Measurements from ENCODE around the gene BLMH. TPM values are rescaled to one million over a fixed set of nuclear protein-coding genes. Genes with fewer than 3 reads are reported as not detected.

BLMH gene
- total RNA-seq, 2 donors from 2014 or later, result 24.3 to 51.0 TPM

DNA sequence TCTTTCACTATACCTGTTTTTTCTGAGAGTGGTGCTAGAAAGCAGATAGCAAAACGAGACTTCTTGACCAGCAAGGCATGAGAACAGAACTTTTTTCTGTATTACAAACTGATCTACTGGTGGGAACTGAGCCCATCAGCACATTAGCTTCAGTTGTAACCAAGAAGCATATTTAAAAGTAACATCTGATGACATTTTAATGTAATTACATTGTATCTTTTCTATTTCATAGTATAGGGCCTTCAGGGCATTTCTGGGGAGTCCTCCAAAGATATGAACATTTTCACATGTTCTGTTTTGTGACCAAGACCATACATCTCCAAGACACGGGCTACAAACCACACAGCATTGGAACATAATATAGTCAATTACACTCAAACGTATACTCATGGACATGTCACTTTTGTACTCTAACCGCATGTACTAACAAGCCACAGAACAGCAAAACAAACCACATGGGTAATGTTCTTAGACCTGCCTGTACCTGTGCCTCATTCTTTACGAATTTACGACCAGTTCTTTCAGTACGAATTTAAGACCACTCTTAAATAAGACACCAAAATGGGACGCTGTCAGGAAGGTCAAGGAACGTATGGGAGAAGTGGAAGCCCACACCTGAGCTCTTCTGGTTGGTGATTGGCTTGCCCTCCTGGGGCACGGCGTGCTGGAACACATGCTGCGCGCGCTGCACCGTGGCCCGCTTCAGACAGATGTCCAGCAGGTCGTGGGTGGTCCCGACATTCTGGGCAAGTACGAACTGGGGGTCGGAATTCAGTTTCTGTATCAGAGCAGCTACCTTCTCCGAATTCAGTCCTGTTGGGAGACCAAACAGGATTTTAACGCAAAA lies 825 bp downstream of the BLMH start:
- H3K36me3 Mint-ChIP-seq (ENCODE audit: low read depth), result peaks cover 42% of the 10 kb centered on the region
- no peak overlapping the region for H3K4me3 Mint-ChIP-seq
- peak; percentile 88 for ATAC-seq (replicated peaks)
- H3K4me1 Mint-ChIP-seq, result peaks cover 11% of the 10 kb centered on the region
- H3K9me3 Mint-ChIP-seq, result no peaks in the 10 kb centered on the region
- H3K27me3 Mint-ChIP-seq, result no peaks in the 10 kb centered on the region
- peak overlapping the region; percentile 93 for H3K27ac Mint-ChIP-seq

DNA sequence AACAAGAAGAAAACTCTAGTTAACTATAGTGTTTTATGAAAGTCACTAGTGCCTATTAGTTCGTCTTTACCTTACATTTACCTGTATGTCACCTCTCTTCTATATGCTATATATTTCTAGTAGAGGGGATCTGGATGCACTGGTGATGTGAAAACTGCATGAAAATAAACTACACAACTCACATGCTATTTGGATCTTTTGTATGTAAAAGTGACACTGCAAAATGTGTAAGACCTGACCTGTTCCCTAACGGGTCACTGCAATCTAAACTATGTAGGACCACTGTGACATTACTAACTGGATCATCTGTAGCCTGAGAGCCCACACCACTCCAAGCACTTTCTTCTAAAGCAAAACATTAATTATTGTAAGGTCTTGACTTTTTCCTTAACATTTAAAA lies 1.7 kb downstream of the BLMH start:
- ATAC-seq (replicated peaks), result no peak
- no peaks in the 10 kb centered on the region for H3K27me3 Mint-ChIP-seq
- peak overlapping the region; percentile 93 for H3K27ac Mint-ChIP-seq
- no peak overlapping the region for H3K4me3 Mint-ChIP-seq
- no peaks in the 10 kb centered on the region for H3K9me3 Mint-ChIP-seq
- peaks cover 11% of the 10 kb centered on the region for H3K4me1 Mint-ChIP-seq
- peaks cover 51% of the 10 kb centered on the region for H3K36me3 Mint-ChIP-seq (ENCODE audit: low read depth)

DNA sequence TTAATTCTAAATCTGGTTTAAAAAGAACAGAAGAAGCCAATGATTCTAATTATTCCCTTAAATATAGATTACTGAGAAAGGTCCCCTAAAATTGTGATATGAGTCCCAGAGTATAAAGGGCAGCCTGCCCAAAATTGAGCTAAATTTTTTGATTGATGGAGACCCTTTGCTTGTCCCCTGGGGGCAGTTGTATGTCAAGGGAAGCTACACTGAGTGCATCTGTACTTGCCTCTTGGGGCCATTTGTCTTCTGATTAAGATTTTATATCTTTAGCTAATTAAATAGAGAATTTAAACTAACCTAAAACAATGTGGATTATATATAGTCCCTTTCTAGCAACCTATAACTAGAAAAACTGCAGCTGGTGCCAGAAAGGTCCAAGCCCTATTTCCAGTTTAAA lies 12.6 kb downstream of the BLMH start:
- H3K27ac Mint-ChIP-seq, result no peak overlapping the region
- peaks cover 97% of the 10 kb centered on the region for H3K36me3 Mint-ChIP-seq (ENCODE audit: low read depth)
- H3K4me3 Mint-ChIP-seq, result no peak overlapping the region
- ATAC-seq (replicated peaks), result no peak
- no peaks in the 10 kb centered on the region for H3K4me1 Mint-ChIP-seq
- no peaks in the 10 kb centered on the region for H3K27me3 Mint-ChIP-seq
- H3K9me3 Mint-ChIP-seq, result no peaks in the 10 kb centered on the region

DNA sequence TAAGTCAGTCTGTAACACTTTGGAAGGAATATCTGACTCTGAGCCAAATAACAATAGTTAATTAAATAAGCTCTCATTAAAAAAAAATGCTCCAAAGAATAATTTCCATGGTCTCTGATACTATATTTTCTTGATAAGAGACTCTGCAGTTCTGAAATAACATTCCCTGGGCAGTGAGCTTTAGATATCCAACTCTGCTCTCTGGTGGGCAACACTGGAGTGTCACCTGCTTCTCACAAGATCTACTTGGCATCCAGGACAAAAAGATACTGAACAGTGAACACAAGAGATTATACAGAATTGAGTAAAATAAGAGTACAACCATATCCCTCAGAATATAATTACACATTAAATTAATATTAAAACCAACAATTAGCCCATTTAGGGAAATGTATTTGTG lies 13.7 kb downstream of the BLMH start:
- Mint-ChIP-seq H3K27ac (no peak overlapping the region), H3K9me3 (no peaks in the 10 kb centered on the region), H3K36me3 (ENCODE audit: low read depth) (peaks cover 97% of the 10 kb centered on the region), H3K4me3 (no peak overlapping the region), H3K4me1 (no peaks in the 10 kb centered on the region), H3K27me3 (no peaks in the 10 kb centered on the region)
- no peak for ATAC-seq (replicated peaks)

DNA sequence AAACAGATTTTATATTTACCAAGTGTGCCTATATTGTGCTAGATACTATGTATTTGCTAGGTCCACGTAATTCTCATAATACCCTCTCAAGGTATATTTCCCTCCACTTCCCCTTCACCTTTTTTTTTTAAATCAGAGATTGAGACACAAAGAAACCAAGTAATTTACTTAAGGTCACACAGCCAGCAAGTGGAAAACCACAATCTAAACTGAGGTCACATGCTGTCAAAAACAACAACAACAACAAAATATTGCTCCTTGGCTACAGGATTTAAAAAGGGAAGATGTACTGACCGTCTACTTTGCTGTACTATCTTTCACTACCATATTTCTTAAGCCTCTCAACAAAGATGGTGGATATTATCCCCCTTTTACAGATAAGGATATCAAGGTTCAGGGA lies 15.8 kb downstream of the BLMH start:
- Mint-ChIP-seq H3K36me3 (ENCODE audit: low read depth) (peaks cover 98% of the 10 kb centered on the region), H3K4me1 (no peaks in the 10 kb centered on the region), H3K27ac (no peak overlapping the region), H3K4me3 (no peak overlapping the region), H3K9me3 (no peaks in the 10 kb centered on the region), H3K27me3 (no peaks in the 10 kb centered on the region)
- ATAC-seq (replicated peaks), result no peak

DNA sequence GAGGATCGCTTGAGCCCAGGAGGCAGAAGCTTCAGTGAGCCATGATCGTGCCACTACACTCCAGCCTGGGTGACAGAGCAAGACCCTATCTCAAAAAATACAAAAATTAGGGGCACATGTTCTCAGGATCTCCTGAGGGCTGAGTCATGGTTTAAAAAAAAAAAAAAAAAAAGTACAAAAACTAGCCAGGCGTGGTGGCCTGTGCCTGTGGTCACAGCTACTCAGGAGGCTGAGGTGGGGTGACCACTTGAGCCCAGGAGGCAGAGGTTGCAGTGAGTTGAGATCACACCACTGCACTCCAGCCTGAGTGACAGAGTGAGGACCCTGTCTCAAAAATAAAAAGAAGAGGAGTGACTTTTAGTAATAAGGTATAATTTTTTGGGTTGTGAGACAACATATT lies 16.9 kb downstream of the BLMH start:
- H3K36me3 Mint-ChIP-seq (ENCODE audit: low read depth), result peaks cover 98% of the 10 kb centered on the region

DNA sequence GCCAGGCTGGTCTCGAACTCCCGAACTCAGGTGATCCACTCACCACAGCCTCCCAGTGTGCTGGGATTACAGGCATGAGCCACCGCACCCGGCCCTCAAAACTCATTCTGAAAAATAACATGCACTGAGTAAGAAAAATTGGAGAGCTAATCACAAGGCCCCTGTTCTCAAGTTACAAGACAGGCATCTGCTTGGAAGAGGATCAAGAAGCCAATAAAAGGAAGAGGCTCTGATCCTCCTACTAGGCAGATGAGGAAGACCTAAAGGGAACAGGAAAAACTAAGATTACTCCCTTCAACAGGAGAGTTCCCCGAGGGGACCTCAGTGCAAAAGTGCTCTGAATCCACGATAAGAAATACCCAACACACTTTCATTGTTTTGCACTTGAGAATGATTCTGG lies 18.4 kb downstream of the BLMH start:
- Mint-ChIP-seq H3K9me3 (no peaks in the 10 kb centered on the region), H3K27me3 (no peaks in the 10 kb centered on the region), H3K4me3 (no peak overlapping the region), H3K36me3 (ENCODE audit: low read depth) (peaks cover 92% of the 10 kb centered on the region), H3K27ac (no peak overlapping the region), H3K4me1 (no peaks in the 10 kb centered on the region)
- ATAC-seq (replicated peaks), result no peak

More for the DNA sequence above, 16.9 kb downstream of the BLMH start:
- H3K27me3 Mint-ChIP-seq, result no peaks in the 10 kb centered on the region
- ATAC-seq (replicated peaks), result no peak
- H3K4me3 Mint-ChIP-seq, result no peak overlapping the region
- no peaks in the 10 kb centered on the region for H3K9me3 Mint-ChIP-seq
- H3K27ac Mint-ChIP-seq, result no peak overlapping the region
- H3K4me1 Mint-ChIP-seq, result no peaks in the 10 kb centered on the region

DNA sequence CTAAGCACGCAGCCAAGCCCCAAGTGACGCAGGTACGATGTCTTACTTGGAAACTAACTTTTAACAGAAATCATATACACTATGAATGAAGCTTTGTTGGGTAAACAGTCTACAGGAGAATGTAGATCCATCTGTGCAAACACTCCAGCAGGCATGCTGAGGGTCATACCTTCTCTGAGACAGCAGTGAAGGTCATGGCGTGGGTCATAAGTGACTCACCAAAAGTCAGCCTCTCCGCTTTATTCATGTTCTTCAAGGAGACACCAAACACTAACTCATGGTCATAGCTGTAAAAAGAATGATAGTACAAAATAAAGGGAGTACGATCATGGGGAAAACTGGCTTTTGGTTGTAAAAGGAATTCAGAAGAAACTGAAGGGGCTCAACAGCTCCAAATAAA lies 20.6 kb downstream of the BLMH start:
- H3K27me3 Mint-ChIP-seq, result no peaks in the 10 kb centered on the region
- ATAC-seq (replicated peaks), result no peak
- H3K27ac Mint-ChIP-seq, result no peak overlapping the region
- H3K4me3 Mint-ChIP-seq, result no peak overlapping the region
- H3K36me3 Mint-ChIP-seq (ENCODE audit: low read depth), result peaks cover 94% of the 10 kb centered on the region
- no peaks in the 10 kb centered on the region for H3K9me3 Mint-ChIP-seq
- no peaks in the 10 kb centered on the region for H3K4me1 Mint-ChIP-seq

DNA sequence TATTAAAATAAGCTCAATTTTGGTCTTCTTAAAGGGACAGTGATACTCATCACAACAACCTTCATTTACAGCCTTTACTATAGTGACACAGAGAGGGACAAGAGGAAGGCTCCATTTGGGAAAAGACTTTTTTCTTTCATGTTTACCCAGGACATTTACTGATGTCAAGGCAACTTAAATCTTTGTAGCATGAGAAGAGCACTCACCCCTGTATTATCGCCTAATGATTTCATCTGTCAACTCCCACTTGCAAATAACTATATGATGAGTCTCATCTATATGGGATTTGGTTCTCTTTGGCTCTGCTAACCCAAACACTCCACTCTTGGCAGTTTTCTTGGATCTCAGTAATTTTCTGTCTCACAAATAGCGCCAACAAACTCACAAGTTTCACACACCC lies 24.1 kb downstream of the BLMH start:
- H3K27me3 Mint-ChIP-seq, result no peaks in the 10 kb centered on the region
- peaks cover 94% of the 10 kb centered on the region for H3K36me3 Mint-ChIP-seq (ENCODE audit: low read depth)

DNA sequence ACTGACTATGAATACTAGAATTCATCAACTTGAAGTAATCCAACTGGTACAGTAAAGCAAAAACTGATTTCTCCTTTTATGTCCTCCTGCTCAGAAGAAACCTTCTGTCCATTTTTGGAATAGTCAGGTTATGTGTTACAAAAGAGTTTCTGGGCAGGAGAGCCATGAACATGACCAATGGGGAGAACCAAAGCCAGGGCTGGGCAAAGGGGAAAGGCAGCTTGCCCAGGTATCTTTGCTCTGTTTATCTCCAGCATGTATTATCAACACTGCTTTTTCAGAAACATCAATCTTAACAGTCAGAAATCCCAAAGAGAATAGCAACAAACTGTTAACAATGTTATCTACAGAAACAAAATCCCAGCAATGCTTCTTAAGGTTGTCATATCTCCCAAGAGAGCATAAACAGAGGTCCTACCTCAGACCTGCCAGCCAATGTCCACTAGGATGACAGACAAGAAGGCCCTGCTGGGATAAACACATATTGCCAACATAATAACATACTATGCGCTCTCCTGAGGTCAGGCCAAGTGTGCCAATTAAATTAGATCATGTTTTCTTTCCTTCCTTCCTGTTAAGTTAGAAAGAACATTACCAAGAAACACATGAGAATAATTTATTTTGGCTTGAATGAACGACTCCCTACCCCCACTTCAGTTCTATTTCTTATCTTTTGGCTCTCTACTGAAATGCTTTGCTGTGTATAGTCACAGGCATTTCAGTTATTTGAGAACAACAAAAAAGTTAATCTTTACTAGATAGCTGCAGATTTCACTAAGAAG lies 28.0 kb downstream of the BLMH start:
- Mint-ChIP-seq H3K27me3 (no peaks in the 10 kb centered on the region), H3K27ac (no peak overlapping the region), H3K4me1 (peaks cover 14% of the 10 kb centered on the region), H3K36me3 (ENCODE audit: low read depth) (peaks cover 97% of the 10 kb centered on the region), H3K9me3 (no peaks in the 10 kb centered on the region), H3K4me3 (no peak overlapping the region)
- ATAC-seq (replicated peaks), result no peak

More for the DNA sequence above, 24.1 kb downstream of the BLMH start:
- no peak for ATAC-seq (replicated peaks)
- no peak overlapping the region for H3K27ac Mint-ChIP-seq
- H3K4me3 Mint-ChIP-seq, result no peak overlapping the region
- H3K9me3 Mint-ChIP-seq, result no peaks in the 10 kb centered on the region
- no peaks in the 10 kb centered on the region for H3K4me1 Mint-ChIP-seq

DNA sequence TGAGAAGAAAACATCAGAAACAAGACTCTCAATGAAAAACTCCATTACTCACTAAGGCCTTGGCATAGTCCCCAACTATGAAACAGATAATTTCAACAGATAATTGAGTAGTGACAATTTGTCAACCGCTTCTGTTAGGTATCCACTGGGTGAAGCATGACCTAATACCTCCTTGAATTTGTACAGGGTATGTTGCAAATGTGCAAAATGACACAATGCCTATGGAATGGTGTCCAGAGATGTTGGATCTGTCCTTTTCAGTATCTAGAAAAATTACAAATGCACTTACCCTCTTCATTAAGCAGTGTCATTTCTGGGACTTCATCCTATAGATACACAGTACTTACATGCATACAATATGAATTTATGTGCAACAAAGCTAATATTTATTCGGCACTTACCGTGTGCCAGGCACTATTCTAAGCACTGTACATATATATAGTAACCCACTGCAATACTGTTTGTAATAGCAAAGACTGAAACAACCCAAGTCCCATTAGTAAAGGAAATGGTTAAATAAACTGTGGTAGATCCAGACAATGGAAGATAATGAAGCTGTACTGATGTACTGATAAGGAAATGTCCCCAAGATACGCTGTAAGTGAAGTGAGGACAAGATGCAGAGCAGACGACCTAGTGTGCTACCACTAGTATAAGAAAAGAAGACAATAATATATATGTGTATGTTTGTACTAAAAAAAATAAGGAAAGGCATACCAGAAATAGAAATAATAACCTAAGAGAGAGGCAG lies 34.8 kb downstream of the BLMH start:
- ATAC-seq (replicated peaks), result no peak
- no peaks in the 10 kb centered on the region for H3K9me3 Mint-ChIP-seq
- no peak overlapping the region for H3K4me3 Mint-ChIP-seq
- H3K36me3 Mint-ChIP-seq (ENCODE audit: low read depth), result peaks cover 87% of the 10 kb centered on the region
- H3K27ac Mint-ChIP-seq, result no peak overlapping the region
- H3K27me3 Mint-ChIP-seq, result no peaks in the 10 kb centered on the region
- H3K4me1 Mint-ChIP-seq, result peaks cover 15% of the 10 kb centered on the region

DNA sequence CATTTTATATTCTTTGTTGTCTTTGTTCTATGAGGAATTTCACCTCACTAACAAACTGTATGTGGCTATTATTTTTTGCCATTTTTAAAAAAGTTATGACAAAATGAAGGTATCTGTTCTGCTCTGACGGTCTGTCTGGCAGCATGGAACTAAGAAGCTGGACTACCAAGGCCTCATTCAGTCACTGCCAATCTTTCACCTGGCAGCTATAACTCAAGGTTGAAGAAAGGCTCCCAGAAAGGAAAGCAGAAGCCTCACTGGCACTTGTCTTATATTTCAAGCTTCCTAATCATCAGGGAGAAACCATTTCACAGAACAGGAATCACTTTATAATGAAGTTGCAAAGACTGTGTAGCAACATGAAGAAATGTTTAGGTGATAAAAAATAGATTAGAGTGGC lies 37.6 kb downstream of the BLMH start:
- peaks cover 82% of the 10 kb centered on the region for H3K36me3 Mint-ChIP-seq (ENCODE audit: low read depth)
- H3K27ac Mint-ChIP-seq, result no peak overlapping the region
- peaks cover 5% of the 10 kb centered on the region for H3K4me1 Mint-ChIP-seq
- H3K9me3 Mint-ChIP-seq, result no peaks in the 10 kb centered on the region
- no peak for ATAC-seq (replicated peaks)
- no peak overlapping the region for H3K4me3 Mint-ChIP-seq
- H3K27me3 Mint-ChIP-seq, result no peaks in the 10 kb centered on the region

DNA sequence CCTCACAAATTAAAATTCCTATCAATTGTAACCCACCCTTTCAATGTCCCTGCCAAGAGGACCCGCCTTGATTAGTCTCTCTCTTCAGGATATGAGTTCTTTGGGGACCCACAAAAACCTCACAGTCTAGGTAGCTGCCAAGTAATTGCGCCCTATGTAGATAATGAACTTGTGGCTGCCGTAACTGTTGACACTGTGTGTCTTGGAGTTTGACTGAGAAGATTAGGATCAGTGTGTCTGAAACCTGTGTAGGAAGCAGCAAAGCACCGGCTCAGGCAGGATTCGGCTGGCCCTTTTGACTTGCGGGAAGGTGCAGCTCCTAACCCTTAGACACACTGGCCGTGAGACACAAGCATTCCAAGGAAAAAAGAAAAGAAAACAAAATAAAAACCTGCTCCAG lies 38.4 kb downstream of the BLMH start:
- Mint-ChIP-seq H3K36me3 (ENCODE audit: low read depth) (peaks cover 82% of the 10 kb centered on the region), H3K9me3 (no peaks in the 10 kb centered on the region), H3K27ac (peak overlapping the region; percentile 41), H3K27me3 (no peaks in the 10 kb centered on the region), H3K4me3 (no peak overlapping the region), H3K4me1 (no peaks in the 10 kb centered on the region)
- ATAC-seq (replicated peaks), result no peak

DNA sequence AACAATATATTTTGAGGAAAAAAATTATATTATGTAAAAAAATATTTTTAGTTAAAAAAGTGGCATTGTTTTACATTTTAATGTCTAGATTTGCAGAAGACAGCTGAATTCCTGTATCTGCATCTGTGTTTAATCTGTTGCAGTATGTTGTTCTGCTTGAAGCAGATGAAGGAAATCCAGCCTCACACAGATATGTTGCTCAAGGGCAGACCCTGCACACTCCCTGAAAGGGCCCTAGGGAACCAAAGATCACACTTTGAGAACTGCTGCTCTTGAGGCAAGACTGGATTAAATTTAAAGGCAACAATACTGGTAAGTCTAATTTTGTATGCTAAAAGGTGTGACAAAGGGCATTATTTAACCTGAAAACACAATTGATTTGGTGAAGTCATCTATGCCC lies 39.8 kb downstream of the BLMH start:
- Mint-ChIP-seq H3K27ac (no peak overlapping the region), H3K4me1 (no peaks in the 10 kb centered on the region), H3K9me3 (no peaks in the 10 kb centered on the region), H3K4me3 (no peak overlapping the region), H3K36me3 (ENCODE audit: low read depth) (peaks cover 82% of the 10 kb centered on the region), H3K27me3 (no peaks in the 10 kb centered on the region)
- no peak for ATAC-seq (replicated peaks)

Data from activated T-helper 17 cell treated with anti-CD3 and anti-CD28 coated beads, Interleukin-2, amount 50 U/mL, for 72 hours (primary cell).